NB4 (cell line): ENCODE data around the gene SCN1A.

Experiments
- MYC ChIP-seq: IDR thresholded peaks from 2 replicates; pipeline ENCODE4 v1.6.1; 2011; ENCODE audit warnings: low read depth, low read length
- POLR2A ChIP-seq: IDR thresholded peaks from 2 replicates; pipeline ENCODE4 v1.6.1; 2011; ENCODE audit warnings: mild to moderate bottlenecking; ENCODE audit not compliant: insufficient read length; ENCODE audit errors: extremely low read depth
- TF ChIP-seq, protein P1 (sequence below): IDR thresholded peaks from one replicate; pipeline ENCODE4 v1.5.1; 2012; ENCODE audit warnings: low read depth, low read length

DNA sequence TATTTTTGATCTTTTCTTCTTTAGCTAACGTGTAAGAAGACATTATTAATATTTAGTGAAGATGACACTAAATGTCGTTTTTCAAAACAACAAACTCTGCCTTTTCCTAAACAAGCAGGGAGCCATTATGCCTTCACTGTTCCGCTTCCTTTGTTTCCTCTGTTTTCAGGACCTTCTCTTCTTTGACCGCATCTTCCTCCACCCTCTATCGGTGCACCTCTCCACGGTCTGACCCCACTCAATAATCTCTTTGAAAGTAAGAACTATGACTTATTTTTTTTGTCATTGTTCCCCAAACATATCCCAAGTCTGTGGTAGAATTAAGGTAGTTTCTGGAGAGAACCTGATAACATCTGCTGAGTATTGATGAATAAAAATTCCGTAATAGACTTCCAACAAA, 5.8 kb upstream of the SCN1A start:
- TF ChIP-seq, protein P1, sequence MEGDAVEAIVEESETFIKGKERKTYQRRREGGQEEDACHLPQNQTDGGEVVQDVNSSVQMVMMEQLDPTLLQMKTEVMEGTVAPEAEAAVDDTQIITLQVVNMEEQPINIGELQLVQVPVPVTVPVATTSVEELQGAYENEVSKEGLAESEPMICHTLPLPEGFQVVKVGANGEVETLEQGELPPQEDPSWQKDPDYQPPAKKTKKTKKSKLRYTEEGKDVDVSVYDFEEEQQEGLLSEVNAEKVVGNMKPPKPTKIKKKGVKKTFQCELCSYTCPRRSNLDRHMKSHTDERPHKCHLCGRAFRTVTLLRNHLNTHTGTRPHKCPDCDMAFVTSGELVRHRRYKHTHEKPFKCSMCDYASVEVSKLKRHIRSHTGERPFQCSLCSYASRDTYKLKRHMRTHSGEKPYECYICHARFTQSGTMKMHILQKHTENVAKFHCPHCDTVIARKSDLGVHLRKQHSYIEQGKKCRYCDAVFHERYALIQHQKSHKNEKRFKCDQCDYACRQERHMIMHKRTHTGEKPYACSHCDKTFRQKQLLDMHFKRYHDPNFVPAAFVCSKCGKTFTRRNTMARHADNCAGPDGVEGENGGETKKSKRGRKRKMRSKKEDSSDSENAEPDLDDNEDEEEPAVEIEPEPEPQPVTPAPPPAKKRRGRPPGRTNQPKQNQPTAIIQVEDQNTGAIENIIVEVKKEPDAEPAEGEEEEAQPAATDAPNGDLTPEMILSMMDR: no peak
- TF ChIP-seq POLR2A: no peak
- no peak for TF ChIP-seq MYC
